RPMI8226 (cell line): ENCODE results near the gene ERVK3-1.
A peak's percentile ranks its signal among the peaks of the same experiment; 100 is the strongest.
"Not testable (repeated sequence)": the region's sequence is repeated elsewhere in the genome, so short reads cannot be mapped to it uniquely, and the experiment has no call there.

Experiments
- DNase-seq: peaks from one replicate; pipeline ENCODE4 v3.0.0-alpha.2; 2015

ERVK3-1 gene

GRCh38 chr19:58305065-58305931 is at the start of gene ERVK3-1:
Gene ERVK3-1 (plus strand): TSS chr19:58305377. CDS start chr19:58312169, 6,792 bp downstream.
- peak; percentile 99 for DNase-seq

DNA sequence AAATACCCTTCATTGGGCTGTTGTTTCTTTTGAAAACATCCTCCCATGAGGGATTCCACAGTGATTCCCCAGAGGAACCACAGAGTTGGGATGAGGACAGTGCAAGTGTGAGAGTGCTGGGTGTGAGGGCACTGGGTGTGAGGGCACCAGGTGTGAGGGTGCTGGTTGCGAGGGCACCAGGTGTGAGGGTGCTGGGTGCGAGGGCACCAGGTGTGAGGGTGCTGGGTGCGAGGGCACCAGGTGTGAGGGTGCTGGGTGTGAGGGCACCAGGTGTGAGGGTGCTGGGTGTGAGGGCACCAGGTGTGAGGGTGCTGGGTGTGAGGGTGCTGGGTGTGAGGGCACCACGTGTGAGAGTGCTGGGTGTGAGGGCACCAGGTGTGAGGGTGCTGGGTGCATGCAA is 46.9 kb upstream of the ERVK3-1 start:
- not testable (repeated sequence) for DNase-seq

DNA sequence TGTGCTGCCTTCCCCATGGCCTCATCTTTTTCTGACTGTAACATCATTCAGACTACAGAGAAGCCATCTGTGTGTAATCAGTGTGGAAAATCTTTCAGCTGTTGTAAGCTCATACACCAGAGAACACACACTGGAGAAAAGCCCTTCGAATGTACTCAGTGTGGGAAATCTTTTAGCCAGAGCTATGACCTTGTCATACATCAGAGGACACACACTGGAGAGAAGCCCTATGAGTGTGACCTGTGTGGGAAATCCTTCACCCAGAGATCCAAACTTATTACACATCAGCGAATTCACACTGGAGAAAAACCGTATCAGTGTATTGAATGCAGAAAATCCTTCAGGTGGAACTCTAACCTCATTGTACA is 43.6 kb upstream of the ERVK3-1 start:
- no peak for DNase-seq

- no peak for DNase-seq
Measured at GRCh38 chr19:58261968-58262921, 42.9 kb upstream of the ERVK3-1 start.

GRCh38 chr19:58262922-58263296 is 42.3 kb upstream of the ERVK3-1 start:
- no peak for DNase-seq

GRCh38 chr19:58265100-58265499 is 40.1 kb upstream of the ERVK3-1 start:
- no peak for DNase-seq

GRCh38 chr19:58268344-58268743 is 36.8 kb upstream of the ERVK3-1 start:
- no peak for DNase-seq

DNA sequence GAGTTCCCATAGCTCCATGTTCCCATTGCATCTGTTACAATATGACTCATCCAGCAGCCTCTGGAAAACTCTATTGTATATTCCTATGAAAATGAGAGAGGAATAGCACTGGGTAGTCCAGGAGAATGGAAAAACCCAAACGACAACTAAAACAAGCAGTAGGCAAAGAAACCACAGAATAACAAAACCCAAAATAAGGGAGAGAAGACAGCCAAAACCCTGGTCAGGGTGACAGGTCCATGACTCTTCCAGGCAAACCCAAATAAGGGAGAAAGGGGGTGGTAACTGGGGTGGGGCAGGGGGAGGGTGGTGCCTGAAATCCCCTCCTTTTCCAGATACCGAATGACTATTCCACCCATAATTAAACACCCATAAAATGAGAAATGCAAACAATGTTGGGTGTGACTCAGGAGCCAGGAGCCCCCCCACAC is 30.4 kb upstream of the ERVK3-1 start:
- no peak for DNase-seq

GRCh38 chr19:58275564-58275963 is 29.6 kb upstream of the ERVK3-1 start:
- no peak for DNase-seq

- DNase-seq, result no peak
Measured at GRCh38 chr19:58277197-58277596, 28.0 kb upstream of the ERVK3-1 start.

DNA sequence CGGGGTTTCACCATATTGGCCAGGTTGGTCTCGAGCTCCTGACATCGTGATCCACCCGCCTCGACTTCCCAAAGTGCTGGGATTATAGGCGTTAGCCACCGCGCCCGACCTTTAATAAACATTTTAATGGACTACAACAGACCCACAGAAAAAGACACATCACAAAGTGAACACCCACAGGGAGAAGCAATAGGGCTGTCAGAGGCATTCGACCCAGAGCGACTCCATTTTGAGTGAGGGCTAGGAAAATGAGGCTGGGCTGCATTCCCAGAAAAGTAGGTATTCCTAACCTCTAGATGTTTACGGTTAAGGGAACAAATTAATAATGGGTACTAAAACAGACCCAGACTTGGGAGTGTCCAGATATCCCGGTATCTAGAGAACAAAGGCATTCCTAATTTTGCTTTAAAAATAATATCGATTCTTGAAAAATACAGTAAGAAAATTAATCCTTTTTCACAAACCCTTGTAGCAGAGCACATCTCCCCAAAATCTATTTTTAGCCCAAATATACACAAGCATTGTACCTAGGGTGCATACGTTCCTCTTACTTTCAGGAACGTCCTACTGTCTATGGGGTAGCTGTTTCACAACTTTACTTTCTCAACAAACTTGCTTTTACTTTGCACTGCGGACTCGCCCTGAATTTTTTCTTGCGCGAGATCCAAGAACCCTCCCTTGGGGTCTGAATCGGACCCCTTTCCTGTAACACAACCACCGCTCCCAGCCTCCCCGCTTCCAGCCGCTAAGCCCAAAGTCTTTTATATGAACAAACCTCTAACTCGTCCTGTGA is 27.2 kb upstream of the ERVK3-1 start:
- DNase-seq, result no peak

DNA sequence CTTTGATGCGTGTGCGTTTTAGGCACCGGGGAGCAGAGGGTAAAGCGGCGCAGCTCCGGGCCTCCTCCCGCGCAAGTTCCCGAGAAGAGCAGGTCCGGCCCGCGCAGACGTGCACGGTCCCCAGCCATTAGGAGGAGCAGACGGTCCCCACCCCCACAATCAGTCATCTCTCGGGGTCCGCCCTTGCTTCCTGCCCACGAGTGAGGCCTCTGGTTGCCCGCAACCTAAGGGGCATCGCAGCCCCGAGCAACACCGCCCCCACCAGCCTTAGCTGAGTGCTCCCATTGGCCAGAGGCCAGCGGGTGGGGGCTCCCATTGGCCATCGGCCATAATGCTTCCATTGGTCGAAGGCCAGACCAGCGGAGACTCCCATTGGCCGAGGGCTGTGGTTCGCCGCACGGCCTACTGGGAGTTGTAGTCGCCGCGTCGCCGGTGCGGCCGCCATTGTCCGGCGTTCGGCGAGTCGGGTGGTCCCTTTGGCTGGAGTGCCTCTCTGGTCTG is 26.6 kb upstream of the ERVK3-1 start, which contains the start of gene ZNF8:
Gene ZNF8 (plus strand): TSS at position 415 of the 501 bp plus-strand sequence. CDS start 127 bp downstream, outside the sequence.
- DNase-seq, result peak; percentile 99

- DNase-seq, result peak; percentile 71
Measured at GRCh38 chr19:58279042-58279924, 25.9 kb upstream of the ERVK3-1 start.

- no peak for DNase-seq
Measured at GRCh38 chr19:58279925-58280316, 25.3 kb upstream of the ERVK3-1 start.

DNA sequence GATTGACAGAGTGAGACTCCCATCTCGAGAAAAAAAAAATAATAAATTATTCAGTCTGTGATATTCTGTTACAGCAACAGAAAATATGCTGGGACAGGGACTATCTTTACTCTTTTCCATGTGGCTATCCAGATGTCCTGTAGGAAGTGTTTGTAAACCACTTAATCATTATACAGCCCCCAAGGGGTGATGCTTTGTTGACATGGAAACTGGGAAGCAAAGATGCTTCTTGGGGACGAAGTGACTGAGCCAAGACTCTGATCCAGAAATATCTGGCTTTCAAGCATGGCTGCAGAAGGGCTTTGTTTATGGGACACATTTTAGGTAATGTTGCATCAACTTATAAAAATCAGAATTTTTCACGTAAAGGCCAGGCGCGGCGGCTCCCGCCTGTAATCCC is 21.0 kb upstream of the ERVK3-1 start:
- no peak for DNase-seq

DNA sequence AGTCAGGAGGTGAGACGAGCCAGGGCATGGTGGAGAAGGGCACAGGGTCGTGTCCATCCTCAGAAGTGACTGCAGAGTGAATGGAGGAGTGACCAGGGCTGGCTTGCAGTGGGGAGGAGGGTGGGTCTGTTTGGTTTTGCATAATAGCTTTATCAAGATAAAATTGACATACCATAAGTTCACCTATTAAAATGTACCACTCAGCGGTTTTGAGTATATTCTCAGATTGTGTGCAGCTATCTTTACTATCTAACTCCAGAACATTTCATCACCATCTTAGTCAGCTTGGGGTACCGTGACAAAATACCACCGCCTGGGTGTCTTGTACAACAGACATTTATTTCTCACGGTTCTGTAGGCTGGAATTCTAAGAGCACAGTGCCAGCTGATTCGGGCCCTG is 13.2 kb upstream of the ERVK3-1 start:
- DNase-seq, result no peak

GRCh38 chr19:58294743-58295374 is 10.3 kb upstream of the ERVK3-1 start:
- no peak for DNase-seq

DNA sequence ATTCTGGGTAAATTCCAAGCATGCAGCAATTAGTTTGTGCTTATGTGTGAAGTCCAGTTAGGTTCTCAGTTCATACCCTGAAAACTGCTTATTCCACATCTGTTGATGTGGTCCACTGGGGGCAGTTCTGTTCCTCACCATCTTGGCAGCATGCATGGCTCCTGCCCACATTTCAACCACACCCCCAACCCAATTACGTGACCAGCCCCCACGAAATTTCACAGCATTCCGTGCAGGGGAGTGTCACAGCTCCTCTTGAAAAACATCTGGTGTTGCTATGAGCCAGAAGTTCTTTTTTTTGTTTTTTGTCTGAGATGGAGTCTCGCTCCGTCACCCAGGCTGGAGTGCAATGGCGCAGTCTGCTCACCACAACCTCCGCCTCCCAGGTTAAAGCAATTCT is 9.1 kb upstream of the ERVK3-1 start:
- DNase-seq, result no peak

DNA sequence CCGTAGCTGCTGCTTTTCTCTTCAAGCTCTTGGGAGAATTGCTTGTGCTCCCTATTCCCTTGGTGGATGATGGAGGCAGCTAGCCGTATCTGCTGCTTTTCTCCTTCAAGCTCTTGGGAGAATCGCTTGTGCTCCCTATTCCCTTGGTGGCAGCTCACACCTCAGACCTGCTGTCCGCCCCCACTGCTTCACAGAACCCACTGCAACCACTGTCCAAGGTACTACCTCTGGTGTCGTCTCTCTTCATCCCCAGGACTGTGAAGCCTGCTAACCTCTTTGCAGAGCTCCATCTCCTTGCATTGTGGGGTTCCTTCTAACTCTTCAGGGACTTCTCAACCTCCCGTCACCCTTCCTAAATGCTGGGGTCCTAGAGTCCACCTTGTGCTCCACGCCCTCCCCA is 4.6 kb upstream of the ERVK3-1 start:
- DNase-seq, result no peak

- no peak for DNase-seq
Measured at GRCh38 chr19:58304255-58304654, 922 bp upstream of the ERVK3-1 start.

DNA sequence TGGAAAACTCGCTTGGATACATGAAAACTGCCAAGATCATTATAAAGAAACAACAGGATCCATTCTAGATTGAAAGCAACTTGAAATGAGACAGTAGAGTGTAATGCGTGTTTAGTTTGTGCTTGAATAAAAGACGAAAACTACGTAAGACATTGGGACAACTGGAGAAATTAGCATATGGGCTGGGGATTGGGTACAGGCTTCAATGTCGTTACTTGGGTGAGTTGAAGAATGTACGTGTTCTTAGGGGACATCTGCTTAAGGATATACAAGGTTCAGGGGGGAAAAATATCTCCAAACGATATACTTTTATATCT is 471 bp upstream of the ERVK3-1 start:
- DNase-seq, result no peak
